Measurements from ENCODE around the gene HAPLN1.
A peak's percentile ranks its signal among the peaks of the same experiment; 100 is the strongest.

Gene HAPLN1

GRCh38 chr5:83718195-83718825 is 2.3 kb downstream of the HAPLN1 start:
- peak; percentile 43 to 48 for DNase-seq (ENCODE audit: low read depth in 2 of 2)

DNA sequence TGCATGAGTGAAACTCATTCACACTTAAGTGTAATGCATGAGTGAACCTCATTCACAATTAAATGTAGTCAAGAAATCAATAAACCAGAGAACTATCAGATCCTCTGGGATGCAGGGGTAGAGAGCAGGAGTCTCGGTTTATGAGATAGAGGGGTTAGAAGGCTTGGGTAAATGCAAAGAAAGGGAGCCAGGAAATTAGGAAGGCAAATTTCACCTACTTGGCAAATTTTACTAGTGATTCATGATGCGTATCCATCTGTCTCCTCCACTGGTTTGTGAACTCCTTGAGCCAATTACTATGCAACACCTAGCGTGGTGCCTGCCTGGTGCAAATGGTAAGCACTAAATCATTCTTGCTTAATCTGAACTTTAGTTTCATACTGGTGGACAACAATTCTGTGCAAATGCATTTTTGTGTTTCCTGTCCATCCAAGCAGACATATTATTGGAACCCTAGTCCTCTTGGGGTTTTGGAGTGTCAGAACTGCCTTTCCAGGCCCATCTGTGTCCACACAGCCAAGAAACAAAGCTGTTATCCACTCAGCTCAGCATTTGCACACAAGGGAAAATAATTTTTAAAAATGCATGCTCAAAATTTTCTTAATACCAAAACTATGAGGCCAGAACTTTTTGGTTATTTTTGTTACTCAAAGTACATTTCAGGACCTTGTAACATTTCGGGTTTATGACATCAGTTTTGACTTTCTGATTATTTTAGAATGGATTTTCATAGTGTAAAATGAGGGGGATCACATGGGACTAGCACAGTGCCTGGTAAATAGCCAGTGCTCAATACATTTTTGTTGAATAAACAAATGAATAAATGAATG is 5.2 kb downstream of the HAPLN1 start:
- no peak for DNase-seq (ENCODE audit: low read depth in 2 of 2)

GRCh38 chr5:83714810-83715209 is 5.8 kb downstream of the HAPLN1 start:
- no peak for DNase-seq (ENCODE audit: low read depth in 2 of 2)

DNA sequence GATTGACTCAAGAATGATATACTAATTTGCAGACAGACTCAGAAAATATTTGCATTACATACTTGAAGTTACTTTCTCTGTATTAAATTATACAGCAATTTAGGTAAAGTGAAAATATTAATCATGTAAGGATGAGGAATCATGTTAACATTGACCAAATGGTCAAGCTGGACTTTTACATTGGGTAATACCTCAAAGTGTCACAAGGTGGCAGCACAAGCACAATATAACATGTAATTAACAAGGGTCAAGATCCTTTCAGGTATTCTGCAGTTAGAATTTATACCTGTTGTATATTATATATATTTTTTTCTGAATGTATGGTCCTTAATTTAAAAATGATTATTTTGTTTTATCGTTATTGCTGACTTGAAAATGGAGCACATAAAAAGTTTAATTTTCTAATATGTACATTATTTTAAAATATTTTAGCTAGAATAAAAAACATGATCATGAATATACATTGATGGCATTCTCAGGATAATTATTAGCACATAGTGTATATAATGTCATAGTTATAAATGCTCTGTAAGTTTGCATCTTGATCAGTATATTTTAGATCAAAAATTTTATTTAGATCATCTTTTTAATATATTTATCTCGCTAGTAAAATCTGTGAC is 8.6 kb downstream of the HAPLN1 start:
- DNase-seq (ENCODE audit: low read depth in 2 of 2) = no peak

- no peak for DNase-seq (ENCODE audit: low read depth in 2 of 2)
Observed at GRCh38 chr5:83709973-83710372, 10.7 kb downstream of the HAPLN1 start.

- DNase-seq (ENCODE audit: low read depth in 2 of 2) = no peak
Observed at GRCh38 chr5:83708170-83708569, 12.5 kb downstream of the HAPLN1 start.

DNA sequence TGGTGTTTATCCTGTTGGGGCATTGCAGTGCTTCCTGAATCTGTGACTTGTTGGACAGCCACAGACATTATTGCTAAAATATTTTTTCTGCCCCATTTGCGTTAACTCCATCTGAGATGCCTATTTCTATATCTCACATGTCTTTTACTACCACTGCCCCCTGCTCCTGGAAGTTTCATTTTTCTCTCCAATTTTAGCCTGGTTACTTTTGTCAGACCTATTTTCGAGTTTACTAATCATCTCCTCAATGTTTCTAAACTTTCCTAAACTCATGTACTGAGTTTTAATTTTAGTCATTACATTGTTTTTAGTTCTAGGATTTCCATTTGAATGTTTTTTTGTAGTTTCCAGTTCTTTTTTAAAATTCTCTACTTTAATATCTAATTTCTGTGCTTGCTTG is 17.6 kb downstream of the HAPLN1 start:
- DNase-seq (ENCODE audit: low read depth in 2 of 2) = no peak

DNA sequence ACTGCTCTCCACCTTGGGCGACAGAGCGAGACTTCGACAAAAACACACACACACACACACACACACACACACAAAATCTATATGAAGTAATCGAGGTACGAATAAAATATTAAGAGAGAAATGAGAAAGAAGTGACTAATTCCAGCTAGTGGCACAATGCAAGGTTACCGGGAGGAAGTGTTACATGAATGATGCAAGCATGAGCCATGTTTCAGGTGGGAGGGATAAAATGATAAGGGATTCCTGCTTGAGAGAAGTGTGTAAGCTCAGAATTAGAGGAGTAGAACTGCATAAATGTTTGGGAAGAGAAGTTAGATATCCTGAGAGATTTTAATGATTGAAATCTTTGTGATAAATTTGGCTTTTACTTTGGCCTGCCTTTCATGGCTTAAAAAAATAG is 18.8 kb downstream of the HAPLN1 start:
- DNase-seq (ENCODE audit: low read depth in 2 of 2) = no peak

DNA sequence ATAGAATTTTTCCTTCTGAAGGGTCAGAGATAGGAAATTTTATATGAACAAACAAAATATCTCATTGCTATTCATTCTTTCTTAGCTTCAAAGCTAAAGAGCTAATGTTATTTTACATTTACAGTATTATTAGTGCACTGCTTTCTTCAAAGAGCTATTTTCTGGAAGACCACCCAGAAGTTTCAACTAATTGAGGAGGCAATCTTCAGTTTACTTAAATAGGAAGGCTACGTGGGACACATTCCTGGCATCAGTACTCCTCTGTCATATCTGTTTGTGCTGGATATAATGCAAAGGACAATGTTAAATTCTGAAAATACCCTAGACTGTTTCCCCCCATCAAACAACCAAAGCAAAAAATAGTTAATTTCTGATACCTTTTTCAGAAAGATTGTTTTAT is 30.8 kb downstream of the HAPLN1 start:
- no peak for DNase-seq (ENCODE audit: low read depth in 2 of 2)

DNA sequence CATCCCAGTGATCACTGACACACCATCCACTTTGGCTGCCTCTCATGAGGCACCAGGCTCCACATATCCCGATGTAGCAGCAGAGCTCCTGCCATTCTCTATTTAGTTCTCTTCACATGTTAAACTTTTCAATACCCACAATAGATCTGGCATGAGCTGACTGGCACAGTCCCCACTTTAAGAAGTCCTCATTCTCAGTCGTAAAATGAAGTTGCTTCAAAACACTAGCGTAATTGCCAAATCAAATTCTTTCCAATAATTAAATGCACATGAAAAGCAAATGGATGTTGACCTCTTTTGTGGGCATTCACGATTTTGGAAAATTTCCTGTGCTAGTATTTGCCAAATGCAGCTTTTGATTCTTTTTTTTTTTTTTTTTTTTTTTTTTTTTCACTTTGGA is 32.4 kb downstream of the HAPLN1 start:
- no peak for DNase-seq (ENCODE audit: low read depth in 2 of 2)

GRCh38 chr5:83687124-83687619 is 33.5 kb downstream of the HAPLN1 start:
- DNase-seq (ENCODE audit: low read depth in 2 of 2) = no peak

- DNase-seq (ENCODE audit: low read depth in 2 of 2) = no peak
Observed at GRCh38 chr5:83686251-83686650, 34.4 kb downstream of the HAPLN1 start.

GRCh38 chr5:83683836-83684235 is 36.8 kb downstream of the HAPLN1 start:
- DNase-seq (ENCODE audit: low read depth in 2 of 2) = no peak

- DNase-seq (ENCODE audit: low read depth in 2 of 2) = no peak
Observed at GRCh38 chr5:83672646-83673045, 48.0 kb downstream of the HAPLN1 start.

DNA sequence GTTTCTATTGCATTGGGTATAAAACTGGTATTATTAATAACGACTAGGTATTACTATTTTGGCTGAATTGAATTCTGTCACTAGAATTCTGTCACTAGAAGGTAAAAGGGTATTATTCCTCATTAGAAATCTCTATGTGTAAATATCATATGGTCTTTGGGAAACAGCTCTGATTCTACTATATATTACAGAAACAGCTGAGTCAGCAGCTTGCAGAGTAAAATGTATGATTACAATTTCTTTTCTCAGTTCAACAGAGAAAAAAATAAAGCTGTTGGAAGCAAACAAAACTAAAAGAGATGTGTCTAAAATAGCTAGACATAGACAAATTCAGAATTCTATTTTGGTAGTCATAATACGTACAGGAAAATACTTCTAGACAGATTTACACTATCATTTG is 48.5 kb downstream of the HAPLN1 start:
- DNase-seq (ENCODE audit: low read depth in 2 of 2) = no peak

DNA sequence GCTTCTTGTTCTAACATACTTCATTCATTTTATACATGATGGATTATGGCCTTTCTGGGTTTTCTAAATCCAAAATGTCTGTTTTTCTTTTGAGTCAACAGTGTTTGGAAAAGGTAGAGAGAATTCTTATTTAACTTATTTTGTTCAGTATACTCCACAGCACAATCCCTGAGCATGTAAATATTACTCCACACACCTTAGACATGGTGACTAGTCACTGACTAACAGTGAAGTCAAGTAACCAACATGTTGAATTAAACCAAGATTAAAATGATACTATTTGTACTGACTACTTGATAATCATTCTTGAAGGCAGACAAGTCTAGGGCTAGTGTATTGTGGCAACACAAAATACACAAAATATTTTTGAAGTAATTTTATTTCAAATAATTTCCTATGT is 55.0 kb downstream of the HAPLN1 start:
- DNase-seq (ENCODE audit: low read depth in 2 of 2) = no peak

- DNase-seq (ENCODE audit: low read depth in 2 of 2) = no peak
Observed at GRCh38 chr5:83662558-83662957, 58.1 kb downstream of the HAPLN1 start.

- DNase-seq (ENCODE audit: low read depth in 2 of 2) = no peak
Observed at GRCh38 chr5:83657807-83658525, 62.7 kb downstream of the HAPLN1 start.

GRCh38 chr5:83654427-83654994 is 66.1 kb downstream of the HAPLN1 start:
- DNase-seq (ENCODE audit: low read depth in 2 of 2) = no peak

GRCh38 chr5:83653669-83654068 is 67.0 kb downstream of the HAPLN1 start:
- no peak for DNase-seq (ENCODE audit: low read depth in 2 of 2)

- DNase-seq (ENCODE audit: low read depth in 2 of 2) = no peak
Observed at GRCh38 chr5:83645936-83646335, 74.7 kb downstream of the HAPLN1 start.

DNA sequence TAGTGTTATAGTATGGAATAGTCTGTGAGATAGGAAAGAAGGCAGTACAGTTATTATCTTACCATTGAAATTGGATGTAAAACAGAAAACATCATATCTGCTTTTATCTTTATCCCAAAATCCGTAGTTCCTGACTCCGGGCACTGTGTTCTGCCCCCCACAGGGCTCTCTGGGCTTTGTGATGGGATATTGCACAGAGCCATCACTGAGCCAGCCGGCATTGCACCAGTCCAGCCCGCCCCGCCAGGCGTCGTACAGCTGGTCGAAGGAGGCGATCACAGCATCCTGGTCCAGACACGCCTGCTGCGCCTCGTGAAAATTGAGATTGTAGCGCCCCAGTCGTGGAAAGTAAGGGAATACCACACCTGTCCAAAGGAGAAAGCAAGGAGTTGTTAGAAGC is 76.4 kb downstream of the HAPLN1 start:
- DNase-seq (ENCODE audit: low read depth in 2 of 2) = no peak
